DMS53 treated with DMSO at 0.1 percent for 48 hours (cell line): ENCODE data around the gene SYT15.
"Not testable (repeated sequence)": the region's sequence is repeated elsewhere in the genome, so short reads cannot be mapped to it uniquely, and the experiment has no call there.

Experiments used
- DNase-seq: peaks from one replicate; lab custom pipeline; 2025; ENCODE audit not compliant: unreplicated experiment; lab: John Stamatoyannopoulos, UW

The SYT15 gene

DNA sequence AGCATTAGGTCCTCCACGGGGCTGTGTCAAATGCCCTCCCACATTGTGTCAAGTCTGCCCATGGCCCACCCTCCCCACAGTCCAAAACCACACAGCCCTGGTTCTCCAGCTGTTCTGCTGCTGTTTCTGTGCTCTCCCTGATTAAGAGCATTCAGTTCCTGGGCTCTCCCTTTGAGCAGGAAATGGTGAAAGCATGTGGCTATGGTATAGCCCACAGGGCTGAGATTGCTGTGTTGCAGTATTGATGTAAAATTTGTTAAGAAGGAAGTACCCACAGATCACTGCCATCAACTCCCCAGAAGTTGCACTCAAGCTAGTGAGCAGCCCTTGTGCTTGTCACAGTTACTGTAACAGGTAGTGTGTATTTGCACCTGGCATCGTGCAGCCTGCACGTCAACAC is 9.3 kb downstream of the SYT15 start:
- not testable (repeated sequence) for DNase-seq

DNA sequence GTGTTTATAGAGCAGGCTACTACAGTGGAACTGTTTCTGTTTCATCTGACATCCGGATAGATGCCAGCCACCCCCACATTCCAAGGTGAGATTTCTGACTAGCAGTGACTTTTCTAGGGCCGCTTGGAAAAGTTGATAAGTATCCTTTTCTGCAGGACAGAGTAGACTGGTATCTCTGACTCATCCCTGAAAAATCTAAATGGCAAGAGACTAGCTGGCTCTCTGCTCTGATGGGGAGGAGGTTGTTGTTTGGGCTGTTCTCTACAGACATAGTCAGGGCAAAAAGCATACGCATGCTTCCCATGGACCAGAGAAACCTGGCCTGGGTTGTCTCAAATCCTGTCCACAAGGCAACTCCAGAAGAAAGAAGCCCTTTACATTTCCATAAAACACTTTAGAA is 10.7 kb downstream of the SYT15 start:
- not testable (repeated sequence) for DNase-seq

- not testable (repeated sequence) for DNase-seq
Observed at GRCh38 chr10:46591053-46591452, 12.1 kb downstream of the SYT15 start.

DNA sequence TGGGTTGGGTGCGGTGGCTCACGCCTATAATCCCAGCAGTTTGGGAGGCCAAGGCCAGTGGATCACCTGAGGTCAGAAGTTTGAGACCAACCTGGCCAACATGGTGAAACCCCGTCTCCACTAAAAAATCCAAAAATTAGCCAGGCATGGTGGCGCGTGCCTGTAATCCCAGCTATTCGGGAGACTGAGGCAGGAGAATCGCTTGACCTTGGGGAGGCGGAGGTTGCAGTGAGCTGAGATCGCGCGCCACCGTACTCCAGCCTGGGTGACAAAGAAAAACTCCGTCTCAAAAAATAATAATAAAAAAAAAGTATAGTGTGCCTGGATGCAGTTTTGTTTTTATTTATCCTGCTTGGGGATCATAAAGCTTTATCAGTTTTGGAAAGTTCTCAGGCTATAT is 14.4 kb downstream of the SYT15 start:
- DNase-seq = not testable (repeated sequence)

DNA sequence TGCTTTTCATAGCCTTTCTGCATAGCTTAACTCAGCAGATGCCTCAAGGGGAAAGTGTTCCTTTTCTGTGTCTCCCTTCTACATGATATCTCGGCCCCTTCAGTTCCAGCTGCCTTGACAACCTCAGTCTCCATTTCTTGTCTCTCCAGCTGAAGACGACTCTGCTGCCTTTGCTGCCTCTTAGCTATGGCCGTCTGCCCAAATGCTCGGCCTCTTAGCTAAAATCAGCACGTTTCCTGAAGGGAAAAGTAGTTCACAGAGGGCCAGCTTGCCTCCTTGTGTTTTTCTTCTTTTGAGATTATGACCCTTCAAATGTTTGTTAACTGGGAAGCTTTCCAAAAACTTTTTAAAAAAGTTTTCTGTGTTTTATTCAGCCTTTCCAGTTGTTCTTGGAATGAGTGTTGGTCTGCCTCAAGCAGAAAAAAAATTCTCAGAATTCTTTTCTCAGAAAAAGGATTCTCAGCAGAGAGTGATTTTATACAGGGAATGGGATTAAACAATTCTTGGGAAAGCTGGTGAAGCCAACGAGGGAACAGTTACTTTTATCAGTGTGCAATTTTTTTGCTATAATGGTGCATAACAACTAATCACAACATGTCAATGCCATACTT is 15.6 kb downstream of the SYT15 start:
- not testable (repeated sequence) for DNase-seq

GRCh38 chr10:46596570-46596969 is 17.6 kb downstream of the SYT15 start:
- DNase-seq = not testable (repeated sequence)

GRCh38 chr10:46597616-46598246 is 18.8 kb downstream of the SYT15 start:
- DNase-seq = not testable (repeated sequence)

DNA sequence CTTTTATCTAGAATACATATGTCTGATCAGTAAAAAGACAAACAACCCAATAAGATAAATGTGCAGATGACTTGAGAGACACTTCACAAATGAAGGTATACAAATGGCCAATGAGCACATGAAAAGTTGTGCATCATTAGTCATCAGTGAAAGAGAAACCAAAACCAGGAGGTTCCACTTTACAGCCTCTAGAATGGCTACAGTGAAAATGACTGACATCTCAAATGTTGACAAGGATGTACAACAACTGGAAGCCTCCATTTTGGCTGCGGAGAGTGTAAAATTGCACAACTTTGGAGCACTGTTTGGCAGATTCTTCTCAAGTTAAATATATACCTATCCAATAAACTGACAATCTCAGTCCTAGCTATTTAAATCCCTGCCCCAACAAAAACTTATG is 21.6 kb downstream of the SYT15 start:
- not testable (repeated sequence) for DNase-seq

DNA sequence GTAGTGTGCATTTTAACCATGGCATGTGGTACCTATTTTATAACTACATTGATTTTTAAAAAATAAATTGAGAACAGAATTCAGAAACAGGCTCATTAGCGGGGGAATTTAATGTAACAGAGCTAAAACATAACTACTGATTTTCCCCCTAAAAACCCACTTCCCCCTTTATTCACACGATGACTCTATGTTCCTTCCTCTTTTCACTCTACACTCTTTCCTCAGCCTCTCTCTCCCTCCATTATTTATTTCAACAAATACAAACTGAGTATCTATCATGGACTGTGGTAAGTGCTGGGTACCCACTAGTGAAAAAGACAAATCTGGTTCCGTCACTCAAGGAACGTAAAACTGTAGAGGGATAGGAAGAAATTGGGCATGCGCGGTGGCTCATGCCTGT is 36.6 kb downstream of the SYT15 start:
- not testable (repeated sequence) for DNase-seq

GRCh38 chr10:46616227-46616626 is 37.3 kb downstream of the SYT15 start:
- DNase-seq = not testable (repeated sequence)

- not testable (repeated sequence) for DNase-seq
Observed at GRCh38 chr10:46617134-46617533, 38.2 kb downstream of the SYT15 start.

GRCh38 chr10:46617913-46618312 is 39.0 kb downstream of the SYT15 start:
- DNase-seq = not testable (repeated sequence)

- DNase-seq = not testable (repeated sequence)
Observed at GRCh38 chr10:46623899-46624654, 45.1 kb downstream of the SYT15 start.

DNA sequence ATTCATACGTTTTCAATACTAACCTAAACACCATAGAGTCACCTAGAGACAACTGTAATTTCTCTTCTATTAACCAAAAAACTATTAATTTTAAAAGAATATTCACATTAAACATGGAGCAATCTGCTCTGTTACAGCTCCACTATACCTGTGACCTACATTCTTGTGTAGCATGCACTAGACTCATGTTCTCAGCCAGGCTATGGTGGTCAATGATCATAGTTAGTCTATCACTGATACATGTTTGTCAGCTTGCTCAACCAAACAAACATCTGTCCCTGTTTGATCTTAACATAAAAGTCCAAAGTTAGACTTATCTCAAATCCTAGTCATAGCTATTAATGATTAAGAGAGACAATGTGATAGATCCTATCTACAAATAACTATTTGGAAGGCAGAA is 50.9 kb downstream of the SYT15 start:
- not testable (repeated sequence) for DNase-seq

- not testable (repeated sequence) for DNase-seq
Observed at GRCh38 chr10:46630816-46631215, 51.9 kb downstream of the SYT15 start.

DNA sequence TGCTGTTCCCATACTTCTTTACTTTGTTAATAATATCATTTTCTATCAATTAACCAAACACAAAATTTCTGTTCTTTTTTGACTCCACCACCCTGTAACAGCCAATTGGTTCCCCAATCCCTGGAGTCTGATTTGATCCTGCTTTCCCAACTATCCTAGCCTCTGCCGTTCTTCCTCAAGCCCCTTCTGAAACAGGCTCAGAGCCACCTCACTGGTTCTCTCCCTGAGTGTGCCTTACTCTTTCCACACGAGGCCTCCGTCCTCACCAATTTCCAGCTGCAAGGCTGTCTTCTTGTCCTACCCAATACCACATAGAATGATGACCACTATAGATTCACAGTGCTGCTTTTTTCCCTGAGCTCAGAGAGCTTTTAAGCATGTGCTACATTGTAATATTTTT is 52.8 kb downstream of the SYT15 start:
- not testable (repeated sequence) for DNase-seq

DNA sequence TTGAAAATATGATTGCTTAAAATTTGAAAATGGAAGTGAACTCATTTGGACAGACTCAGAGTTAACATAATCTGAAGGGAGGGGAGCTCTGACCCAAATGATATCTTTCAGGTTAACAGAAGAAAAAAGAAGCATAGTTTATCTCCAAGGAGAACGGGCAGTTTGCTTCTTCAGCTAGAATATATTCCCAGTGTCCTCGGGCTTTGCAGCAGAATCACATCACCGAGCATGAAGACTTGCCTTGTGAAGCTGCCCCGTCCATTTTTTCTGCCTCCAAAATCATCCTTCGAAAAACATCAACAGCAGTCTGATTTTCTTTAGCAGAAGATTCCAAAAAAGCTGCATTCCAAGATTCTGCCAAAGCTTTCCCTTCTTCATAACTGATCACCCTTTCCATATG is 55.8 kb downstream of the SYT15 start:
- DNase-seq = not testable (repeated sequence)

DNA sequence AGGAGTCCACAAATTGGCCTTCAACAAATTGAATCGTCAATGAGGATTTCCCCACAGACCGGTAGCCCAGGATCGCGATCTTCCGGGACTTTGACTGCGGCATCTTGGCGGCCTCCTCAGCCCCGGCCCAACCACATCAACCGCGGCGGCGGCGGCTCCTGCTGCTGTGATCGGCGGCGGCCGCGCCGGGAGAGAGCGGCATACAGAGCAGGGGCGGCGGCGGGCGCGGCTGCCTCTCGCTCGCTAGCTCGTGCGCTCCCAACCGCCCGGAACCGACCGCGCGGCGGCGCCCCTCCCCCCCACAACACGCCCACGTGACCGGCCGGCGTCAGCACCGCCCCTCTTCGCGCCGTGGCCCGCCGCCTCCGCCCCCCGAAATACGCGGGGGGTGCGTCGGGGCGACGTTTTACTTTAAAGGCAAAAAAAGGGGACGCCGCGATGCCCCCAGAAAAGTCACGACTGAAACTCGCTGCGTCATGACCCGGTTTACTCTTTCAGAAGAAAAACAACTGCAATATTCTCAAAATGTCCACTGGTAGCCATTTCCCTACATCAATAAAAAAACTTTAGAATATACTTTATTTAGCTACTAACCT is 56.5 kb downstream of the SYT15 start:
- not testable (repeated sequence) for DNase-seq

DNA sequence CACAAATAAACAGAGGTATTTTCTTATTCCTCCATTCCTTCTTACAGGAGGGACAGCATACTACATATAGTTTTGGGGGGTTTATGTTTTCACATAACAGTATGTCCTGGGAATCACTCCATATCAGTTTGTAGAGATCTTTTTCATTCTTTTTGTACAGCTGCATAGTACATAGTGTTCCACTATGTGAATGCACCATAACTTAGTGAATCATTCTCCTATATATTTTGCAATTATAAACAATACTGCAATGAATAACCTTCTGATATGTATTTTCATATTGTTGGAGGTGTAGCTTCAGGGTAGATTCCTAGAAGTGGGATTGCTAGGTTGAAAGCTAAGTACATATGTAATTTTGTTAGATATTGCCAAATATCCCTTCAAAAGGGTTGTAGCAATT is 61.1 kb downstream of the SYT15 start:
- DNase-seq = not testable (repeated sequence)
